NCI-H146 treated with DMSO at 0.1 percent for 48 hours (cell line): Measurements from ENCODE around the gene TAS2R4.
"Not testable (repeated sequence)": the region's sequence is repeated elsewhere in the genome, so short reads cannot be mapped to it uniquely, and the experiment has no call there.

Experiments used
- DNase-seq: peaks from one replicate; lab custom pipeline; 2025; ENCODE audit not compliant: unreplicated experiment; lab: John Stamatoyannopoulos, UW

The TAS2R4 gene, protein sequence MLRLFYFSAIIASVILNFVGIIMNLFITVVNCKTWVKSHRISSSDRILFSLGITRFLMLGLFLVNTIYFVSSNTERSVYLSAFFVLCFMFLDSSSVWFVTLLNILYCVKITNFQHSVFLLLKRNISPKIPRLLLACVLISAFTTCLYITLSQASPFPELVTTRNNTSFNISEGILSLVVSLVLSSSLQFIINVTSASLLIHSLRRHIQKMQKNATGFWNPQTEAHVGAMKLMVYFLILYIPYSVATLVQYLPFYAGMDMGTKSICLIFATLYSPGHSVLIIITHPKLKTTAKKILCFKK

DNA sequence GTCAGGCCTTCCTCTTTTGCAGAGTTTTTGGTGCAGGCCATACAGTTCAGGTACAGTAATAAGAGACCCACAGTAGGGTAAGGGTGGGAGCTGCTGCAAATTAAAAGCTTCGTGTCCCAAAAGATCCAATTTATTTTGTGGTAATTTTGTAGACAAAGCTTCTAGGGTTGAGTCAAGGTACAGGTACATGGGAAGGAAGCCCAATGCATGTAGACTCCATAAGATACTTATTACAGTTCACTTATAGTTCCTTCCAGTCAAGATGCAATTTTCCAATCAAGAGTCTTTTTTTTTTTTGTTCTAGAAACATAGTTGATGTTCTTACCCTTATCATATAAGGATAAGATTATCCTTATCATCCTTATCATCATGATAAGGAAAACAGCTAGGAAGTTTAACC, at the start of gene TAS2R4:
Gene TAS2R4, plus strand, starts transcription at position 301 of the 400 bp plus-strand sequence. CDS start 1,815 bp downstream, outside the sequence.
- no peak for DNase-seq

DNA sequence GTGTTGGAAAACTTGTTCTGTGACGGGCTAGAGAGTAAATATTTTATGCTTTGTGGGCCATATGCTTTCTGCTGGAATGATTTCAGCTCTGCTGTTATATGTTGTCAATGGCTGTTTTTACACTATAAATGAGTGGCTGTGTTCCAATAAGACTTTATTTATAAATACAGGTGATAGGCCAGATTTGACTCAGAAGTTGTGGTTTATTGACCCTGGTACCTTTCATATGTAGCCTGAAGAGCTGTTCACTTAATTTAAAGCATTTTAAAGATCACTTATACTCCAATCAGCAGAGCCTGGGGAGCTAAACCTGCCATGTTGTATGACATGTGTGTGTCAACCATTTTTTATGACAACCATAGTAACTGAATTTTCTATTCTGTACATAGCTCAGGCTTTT, 47.5 kb upstream of the TAS2R4 start:
- no peak for DNase-seq

DNA sequence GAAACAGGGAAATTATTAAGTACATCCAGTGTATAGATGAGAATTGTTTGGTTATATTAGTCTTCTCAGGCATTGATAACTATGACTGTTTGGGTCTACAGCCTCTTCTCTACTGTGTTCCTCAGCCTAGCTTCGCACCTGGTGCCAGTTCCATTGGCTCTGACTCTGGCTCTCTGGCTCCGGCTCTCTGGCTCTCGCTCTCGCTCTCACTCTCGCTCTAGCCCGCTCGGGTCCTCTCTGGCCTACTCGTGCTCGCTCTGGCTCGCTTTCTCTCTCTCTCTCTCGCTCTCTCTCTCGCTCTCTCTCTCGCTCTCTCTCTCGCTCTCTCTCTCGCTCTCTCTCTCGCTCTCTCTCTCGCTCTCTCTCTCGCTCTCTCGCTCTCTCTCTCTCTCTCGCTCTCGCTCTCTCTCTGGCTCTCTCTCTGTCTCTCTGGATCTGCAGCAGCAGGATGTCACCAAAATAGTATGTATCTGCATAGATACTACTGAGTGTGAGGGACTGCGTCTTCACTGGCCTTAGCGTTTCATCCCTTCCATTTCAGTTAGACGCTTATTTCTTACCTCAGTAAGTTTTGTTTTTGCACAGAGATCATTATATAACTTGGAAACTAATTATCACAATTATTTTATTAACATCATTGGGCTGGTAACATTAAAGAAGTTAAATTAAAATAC, 44.9 kb upstream of the TAS2R4 start:
- no peak for DNase-seq

DNA sequence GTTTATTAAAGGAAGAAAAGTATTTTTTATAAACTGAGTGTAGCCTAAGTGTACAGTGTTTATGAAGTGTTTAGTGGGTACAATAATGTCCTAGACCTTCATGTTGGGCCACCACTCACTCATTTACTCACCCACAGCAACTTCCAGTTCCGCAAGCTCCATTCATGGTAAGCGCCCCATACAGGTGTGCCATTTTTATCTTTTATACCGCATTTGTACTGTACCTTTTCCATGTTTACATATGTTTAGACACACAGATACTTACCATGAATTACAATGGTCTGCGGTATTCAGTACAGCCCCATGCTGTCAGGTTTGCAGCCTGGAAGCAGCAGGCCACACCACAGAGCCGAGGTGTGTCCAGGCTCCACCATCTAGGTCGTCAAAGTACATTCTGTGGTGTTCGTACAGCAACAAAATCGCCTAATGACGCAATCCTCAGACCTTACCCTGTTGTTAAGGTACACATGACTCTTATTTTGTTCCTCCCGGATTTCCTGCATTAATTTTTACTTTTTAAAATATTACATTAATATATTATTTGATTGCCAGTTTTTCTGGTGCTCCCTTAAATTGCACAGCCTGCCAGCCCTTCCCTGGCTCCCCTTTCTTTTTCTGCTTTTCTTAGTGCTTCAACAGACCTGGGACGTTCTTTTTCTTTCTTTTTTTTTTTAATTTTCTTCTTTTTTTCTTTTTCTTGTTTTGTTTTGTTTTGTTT, 39.2 kb upstream of the TAS2R4 start:
- peak; percentile 49 for DNase-seq

DNA sequence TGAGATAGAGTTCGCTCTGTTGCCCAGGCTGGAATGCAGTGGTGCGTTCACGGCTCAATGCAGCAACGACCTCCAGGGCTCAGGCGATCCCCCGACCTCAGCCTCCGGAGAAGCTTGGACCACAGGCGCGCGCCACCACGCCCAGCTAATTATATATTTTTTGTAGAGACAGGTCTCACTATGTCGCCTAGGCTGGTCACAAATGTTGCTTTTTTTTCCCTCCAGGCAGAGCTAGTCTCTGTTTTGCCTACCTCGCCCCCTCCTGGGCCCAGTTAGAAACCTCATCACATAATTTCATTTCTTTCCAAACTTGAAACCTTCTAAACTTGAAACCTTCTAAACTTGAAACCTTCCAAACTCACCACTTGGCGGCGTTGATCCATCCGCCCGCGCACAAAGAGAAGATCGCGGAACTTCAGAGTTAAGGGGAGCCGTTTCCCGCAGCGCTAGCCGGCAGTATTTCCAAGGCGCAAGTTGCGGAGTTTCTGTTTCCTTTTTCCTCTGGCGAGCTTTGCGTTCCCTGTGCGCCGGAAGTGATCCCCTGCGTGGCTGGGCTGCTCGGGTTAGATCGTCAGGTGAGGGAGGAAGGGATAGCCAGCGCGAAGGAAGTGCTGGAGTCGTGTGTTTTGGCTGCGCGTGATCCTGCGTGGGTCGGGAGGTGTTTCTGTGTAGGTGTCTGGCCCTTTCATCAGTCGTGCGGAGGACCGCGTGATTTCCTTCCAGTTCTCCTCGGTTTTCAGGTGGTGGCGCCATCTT, 38.5 kb upstream of the TAS2R4 start, which contains the start of gene SSBP1:
Gene SSBP1, plus strand, starts transcription at position 523 of the 756 bp plus-strand sequence. CDS start 809 bp downstream, outside the sequence.
- peak; percentile 95 for DNase-seq

DNA sequence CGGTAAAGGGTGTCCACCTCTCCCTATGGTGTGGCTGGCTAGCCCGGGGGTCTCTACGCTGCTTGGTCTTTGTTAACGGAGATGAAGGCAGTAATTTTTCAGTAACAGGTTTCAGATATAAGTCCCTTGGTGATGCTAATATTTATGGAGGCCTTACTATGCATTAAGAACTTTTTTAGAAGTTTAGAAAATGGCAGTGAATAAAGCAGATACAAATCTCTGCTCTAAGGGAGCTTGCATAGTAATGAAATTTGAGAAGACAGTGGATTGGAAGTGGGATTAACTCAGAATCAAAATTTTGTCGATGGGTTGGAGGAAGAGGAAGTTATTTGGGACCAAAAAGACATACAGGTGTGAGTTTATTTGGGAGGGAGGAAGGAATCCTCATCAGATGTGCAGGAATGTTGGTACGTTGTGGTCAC, 37.9 kb upstream of the TAS2R4 start:
- DNase-seq: no peak

DNA sequence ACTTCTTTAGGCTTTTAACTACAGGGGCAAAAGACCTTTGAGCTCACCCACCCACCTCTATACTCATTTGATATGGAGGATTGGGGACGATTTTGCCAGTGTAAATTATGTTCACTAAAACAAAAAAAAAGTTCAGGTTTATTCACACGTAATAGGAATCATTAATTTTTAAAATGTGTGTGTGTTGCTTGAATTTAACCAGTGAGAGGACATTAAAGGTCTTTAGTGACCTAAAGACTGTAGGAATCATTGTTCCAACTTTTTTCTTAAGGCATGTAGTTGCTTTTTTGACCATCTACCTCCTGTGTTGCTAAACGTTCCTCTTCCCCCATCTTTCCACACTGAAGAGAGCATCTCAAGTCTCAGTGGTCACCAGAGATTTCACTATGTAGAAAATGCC, 37.2 kb upstream of the TAS2R4 start:
- no peak for DNase-seq

DNA sequence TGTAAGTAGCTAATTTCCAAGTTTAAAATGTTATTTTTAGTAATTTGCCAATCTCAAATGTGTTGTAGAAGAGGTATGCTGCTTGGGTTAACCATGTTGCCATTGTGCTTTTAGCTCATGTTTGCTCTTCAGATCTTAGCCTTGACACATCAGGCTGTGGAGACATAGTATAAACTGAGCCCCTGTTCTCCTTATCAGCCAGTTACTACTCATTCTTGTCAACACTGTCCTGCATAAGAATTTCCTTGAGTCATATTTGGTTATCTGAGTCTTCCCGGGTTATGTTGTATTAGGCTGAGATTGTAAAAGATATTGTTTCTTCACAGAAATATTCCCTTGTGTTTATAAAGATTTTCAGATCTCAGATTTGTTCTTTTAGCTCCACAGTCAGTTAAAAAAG, 34.2 kb upstream of the TAS2R4 start:
- no peak for DNase-seq

DNA sequence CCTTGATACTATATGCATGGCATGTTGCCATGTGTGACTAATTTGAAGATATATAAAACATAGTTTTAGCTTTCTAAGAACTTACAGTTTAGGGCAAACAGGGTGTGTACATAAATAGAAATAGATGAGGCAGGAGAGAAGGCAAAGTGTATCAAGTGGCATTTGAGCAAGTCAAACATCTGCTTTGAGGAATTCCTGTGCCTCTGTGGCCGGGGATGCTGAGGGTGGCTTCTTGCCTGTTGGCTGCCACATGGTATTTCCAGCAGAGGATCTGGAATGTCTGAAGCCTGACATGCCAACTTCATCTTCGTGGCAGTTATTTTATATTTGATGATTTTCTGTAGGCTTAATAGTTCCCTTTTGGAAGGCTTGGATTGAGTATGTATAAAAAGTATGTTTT, 32.3 kb upstream of the TAS2R4 start:
- no peak for DNase-seq

DNA sequence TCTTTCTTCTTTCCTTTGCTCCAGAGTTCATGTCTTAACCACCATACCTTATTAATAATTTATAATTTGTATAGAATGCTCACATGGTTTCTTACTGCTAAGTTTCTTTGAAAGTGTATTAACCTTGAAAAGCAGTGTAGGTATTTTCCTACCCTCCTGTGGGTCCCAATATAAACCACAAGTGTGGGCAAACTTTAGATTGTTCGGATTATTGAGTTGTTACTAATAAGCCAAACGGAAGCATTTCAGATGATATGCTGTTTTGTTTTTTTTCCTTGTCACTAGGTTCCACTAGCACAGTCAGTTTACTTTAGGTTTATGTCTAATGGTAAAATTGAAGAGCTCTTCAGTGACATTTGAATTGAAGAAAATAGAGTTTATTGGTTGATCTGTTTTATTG, 28.1 kb upstream of the TAS2R4 start:
- DNase-seq: no peak

DNA sequence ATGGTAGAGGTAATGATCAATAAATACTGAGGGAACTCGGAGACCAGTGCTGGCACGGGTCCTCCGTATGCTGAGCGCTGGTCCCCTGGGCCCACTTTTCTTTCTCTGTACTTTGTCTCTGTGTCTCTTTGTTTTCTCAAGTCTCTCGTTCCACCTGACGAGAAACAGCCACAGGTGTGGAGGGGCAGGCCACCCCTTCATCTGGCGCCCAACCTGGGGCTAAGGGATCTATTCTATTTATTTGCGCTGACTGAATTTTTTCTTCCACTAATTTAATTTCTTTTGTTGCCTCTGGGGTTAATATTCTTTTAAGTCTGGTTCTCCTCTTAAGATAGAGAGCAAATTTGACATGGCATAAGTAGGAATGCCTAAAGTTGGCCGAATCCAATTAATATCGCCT, 24.6 kb upstream of the TAS2R4 start:
- not testable (repeated sequence) for DNase-seq

DNA sequence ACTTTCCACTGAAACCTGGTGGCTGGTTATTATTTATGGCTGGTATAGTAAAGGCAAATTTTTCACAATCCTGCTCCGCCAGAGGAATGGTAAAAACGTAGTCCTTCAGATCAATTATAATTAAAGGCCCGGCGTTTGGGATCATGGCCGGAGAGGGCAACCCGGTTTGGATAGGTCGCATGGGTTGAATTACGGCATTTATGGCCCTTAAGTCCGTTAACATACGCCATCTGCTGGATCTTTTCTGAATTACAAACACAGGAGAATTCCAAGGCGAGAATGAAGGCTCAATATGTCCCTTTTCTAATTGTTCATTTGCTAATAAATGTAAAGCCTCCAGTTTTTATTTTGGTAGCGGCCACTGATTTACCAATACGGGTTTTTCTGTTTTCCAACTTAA, 23.8 kb upstream of the TAS2R4 start:
- no peak for DNase-seq

DNA sequence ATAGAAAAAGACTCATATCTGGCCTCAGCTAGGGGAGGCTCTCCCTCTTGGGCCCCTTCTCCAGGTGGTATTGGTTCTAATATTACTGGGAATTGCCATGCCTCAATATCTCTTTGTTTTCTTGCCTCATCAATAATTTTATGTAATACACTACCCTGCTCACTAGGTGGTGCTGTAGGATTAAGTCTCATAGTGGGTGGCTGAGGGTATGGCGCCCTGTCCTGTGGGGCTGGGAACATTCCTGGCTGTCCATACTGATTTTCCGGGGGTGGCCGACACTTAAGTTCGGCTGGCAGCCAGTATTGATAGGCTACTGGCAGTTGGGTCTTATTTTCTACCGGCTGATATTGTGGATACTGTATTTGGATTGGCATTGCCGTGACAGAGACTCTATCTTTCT, 21.5 kb upstream of the TAS2R4 start:
- no peak for DNase-seq

DNA sequence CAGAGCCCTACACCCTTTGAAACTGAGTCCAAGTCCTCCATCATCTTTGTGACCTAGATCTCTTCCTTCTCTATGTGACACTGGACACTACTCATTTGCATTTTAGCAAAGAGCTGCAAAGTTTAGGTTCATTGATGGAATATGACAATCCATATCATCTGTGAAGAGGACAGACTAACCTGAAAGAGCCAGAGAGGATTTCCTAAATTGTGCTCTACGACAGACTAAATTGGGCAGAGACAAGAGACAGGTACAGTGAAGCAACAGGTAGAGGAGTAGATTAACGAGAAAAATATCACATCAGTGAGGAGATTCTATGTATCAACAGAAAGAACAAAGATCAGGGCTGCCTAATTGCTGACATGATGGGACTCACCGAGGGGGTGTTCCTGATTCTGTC, 12.7 kb upstream of the TAS2R4 start, which contains the start of gene TAS2R3:
Gene TAS2R3, plus strand, starts transcription at position 301 of the 400 bp plus-strand sequence. Its CDS starts 62 bp downstream, at position 363.
- no peak for DNase-seq

DNA sequence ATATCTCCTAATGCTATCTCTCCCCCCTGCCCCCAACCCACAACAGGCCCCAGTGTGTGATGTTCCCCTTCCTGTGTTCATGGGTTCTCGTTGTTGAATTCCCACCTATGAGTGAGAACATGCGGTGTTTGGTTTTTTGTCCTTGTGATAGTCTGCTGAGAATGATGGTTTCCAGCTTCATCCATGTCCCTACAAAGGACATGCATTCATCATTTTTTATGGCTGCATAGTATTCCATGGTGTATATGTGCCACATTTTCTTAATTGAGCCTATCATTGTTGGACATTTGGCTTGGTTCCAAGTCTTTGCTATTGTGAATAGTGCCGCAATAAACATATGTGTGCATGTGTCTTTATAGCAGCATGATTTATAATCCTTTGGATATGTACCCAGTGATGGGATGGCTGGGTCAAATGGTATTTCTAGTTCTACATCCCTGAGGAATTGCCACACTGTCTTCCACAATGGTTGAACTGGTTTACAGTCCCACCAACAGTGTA, 6.3 kb upstream of the TAS2R4 start:
- not testable (repeated sequence) for DNase-seq

DNA sequence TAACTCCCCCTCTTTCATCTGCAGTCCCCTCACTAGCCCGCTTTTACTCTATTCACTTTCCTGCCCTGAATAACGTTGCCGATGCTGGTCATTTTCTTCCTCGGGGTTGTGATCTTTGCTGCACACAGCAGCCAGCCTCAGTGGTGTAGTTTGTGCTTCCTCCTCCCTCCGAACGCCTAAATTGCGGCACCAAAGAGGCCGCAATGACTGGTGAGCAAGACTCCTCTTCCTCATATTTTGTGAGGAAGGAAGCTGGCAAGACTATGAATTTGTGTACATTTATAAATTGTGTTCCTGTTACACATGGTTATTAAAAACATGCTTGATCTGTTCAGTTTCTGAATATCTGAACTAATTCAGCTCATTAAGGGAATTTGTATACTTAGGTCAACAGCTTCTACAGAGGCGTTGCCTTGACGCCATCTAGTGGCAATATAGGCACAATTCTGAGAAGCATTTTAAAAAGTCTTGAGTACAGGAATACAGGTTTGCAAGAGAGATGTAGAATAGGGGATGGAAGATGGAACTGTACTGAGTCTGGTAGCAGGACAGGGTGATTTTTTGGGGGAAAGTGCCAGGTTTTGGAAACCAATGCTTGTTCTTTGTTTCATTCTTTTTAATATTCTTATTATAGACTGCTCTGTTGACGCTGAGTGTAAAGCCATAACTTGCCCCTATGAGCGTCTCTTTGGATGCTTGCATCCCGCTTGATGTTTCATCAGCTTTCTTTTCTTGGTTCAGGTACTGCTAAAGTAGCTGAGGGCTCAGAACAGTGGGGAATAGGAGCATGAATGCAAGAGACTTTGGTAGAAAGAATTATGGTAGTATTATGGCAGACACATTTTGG, 9.5 kb downstream of the TAS2R4 start:
- peak; percentile 14 for DNase-seq

DNA sequence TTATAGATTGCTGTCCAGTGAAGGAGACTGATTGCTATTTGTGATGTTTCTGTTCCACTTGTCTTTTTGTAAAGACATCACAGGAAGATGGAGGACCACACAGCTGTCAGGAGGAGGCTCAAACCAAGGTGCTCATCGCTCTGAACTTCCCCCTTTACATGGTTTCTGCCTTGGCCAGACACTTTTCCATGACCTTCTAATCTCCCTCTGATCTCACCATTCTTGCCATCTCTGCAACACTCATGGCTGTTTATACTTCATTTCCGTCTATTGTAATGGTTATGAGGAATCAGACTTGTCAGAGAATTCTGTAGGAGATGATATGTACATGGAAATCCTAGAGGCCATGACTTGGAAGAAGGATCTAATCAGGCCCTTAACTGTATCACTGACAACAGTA, 11.8 kb downstream of the TAS2R4 start:
- no peak for DNase-seq

DNA sequence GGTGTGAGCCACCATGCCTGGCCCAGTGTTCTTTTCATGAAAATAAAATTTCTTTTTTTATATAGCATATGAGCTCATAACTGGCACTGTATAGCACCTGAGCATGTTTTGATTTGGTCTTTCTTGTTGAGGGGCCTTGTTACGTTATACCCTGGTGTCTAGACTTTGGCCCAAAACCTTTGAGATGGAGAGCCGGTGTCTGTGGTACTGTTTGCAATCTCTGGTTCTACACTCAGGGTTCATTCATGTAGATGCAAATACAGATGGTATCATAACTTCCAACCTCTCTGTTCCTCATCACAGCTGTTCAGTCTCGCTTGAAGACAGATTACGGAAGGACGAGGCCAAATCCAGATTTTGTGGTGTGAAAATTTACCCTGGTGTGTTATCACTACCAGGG, 13.4 kb downstream of the TAS2R4 start, which contains the start of gene TAS2R5:
Gene TAS2R5, plus strand, starts transcription at position 301 of the 400 bp plus-strand sequence. CDS start 145 bp downstream, outside the sequence.
- DNase-seq: no peak

DNA sequence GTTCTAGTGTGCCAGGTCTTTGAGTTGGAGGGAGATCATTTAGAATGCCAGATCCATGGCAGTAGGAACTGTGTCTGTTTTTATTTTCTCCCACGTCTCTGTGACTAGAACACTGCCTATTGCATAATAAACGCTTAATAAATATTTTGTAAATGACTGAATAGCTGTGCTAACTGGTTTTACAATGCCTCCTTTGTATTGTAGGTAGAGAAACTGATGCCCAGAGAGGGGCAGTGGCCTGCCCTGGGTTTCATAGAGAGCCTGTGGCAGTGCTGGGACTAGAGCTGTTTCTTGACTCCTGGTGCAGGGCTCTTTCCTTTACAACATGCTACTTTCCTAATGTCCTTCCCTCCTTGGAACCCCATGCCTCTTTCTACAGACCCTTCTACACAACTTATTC, 16.1 kb downstream of the TAS2R4 start:
- DNase-seq: no peak

DNA sequence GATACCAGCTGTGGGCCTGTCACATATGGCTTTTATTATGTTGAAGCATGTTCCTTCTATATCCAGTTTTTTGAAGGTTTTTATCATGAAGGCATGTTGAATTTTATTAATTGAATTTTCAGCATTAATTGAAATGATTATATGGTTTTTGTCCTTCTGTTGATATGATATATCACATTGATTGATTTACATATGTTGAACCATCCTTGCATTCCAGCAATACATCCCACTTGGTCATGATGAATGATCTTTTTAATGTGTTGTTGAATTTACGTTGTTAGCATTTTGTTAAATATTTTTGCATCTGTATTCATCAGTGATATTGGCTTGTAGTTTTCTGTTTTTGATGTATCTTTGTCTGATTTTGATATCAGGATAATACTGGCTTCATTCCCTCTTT, 43.6 kb downstream of the TAS2R4 start:
- no peak for DNase-seq
